Measurements from ENCODE around the gene DQX1.

GRCh38 chr2:74552914-74553811 is 27.1 kb upstream of the DQX1 start:
- TF ChIP-seq CTCF (optimal IDR thresholded peaks at IDR 0.05 in 1 of 3, IDR thresholded peaks at IDR 0.05 in 1 of 3, conservative IDR thresholded peaks at IDR 0.05 in 1 of 3; ENCODE audit: extremely low read depth in 1 of 3, insufficient read depth in 2 of 3, low read length in 3 of 3) (no peak), EZH2 (IDR thresholded peaks at IDR 0.05; ENCODE audit: low read length) (no peak)

All from keratinocyte (primary cell).